H1 (cell line): ENCODE data around the gene GRID1. TPM values are rescaled to one million over a fixed set of nuclear protein-coding genes. Genes with fewer than 3 reads are reported as not detected.

ENCODE experiments used
- GTF2F1 ChIP-seq: IDR thresholded peaks from 2 replicates; pipeline ENCODE4 v1.6.1; 2012; ENCODE audit warnings: low read depth, low read length, improper control_type of control experiment, borderline replicate concordance
- NANOG ChIP-seq: IDR thresholded peaks from 2 replicates; pipeline ENCODE4 v1.6.1; 2011; ENCODE audit warnings: low read length, low read depth, mild to moderate bottlenecking, inconsistent platforms; ENCODE audit not compliant: insufficient read depth, poor library complexity, severe bottlenecking
- ZNF274 ChIP-seq: IDR thresholded peaks from 2 replicates; pipeline ENCODE4 v1.7.0; 2012; ENCODE audit warnings: low read length, borderline replicate concordance; ENCODE audit errors: extremely low read depth
- polyA plus RNA-seq, 7 experiments: library from polyadenylated mRNA; depleted of rRNA in 3 of 7; stranded (reverse) in 5 of 7; unstranded in 2 of 7; fragments of >200 nt in 5 of 7; fragments of 200-250 nt in 2 of 7; gene quantifications; 1 replicate in 5 of 7; 2 replicates in 1 of 7; 4 replicates in 1 of 7; pipeline versions ENCODE4 v1.2.1 to v1.2.3, GENCODE V29; 2011 to 2013; ENCODE audit warnings: missing spikeins in 2 of 7, mixed read lengths in 2 of 7
- total RNA-seq: library from RNA; stranded (reverse); fragmentation: NEBNext Ultra II Directional; extraction: Animal tissue kit (Norgen Biotek cat#: 25700); gene quantifications from 2 replicates; pipeline ENCODE4 v1.2.1, GENCODE V29; 2021
- TF ChIP-seq, protein P1 (sequence below): IDR thresholded peaks from 2 replicates; pipeline ENCODE4 v1.6.1; 2011; ENCODE audit warnings: low read length, improper control_type of control experiment

GRID1 gene
- total and polyA plus RNA-seq, 2 of the 8 experiments (the other 6 are each of a cell fraction or from before 2014, with no cell fraction given): 0.22 to 0.30 TPM

GRCh38 chr10:86359954-86360353 is 6.6 kb downstream of the GRID1 start (continued):
- TF ChIP-seq NANOG (no peak), ZNF274 (no peak), GTF2F1 (no peak)
- TF ChIP-seq, protein P1, sequence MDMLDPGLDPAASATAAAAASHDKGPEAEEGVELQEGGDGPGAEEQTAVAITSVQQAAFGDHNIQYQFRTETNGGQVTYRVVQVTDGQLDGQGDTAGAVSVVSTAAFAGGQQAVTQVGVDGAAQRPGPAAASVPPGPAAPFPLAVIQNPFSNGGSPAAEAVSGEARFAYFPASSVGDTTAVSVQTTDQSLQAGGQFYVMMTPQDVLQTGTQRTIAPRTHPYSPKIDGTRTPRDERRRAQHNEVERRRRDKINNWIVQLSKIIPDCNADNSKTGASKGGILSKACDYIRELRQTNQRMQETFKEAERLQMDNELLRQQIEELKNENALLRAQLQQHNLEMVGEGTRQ: no peak
